Limb (tissue), 2 donors: Measurements from ENCODE around the gene FN1.
"Not testable (repeated sequence)": the region's sequence is repeated elsewhere in the genome, so short reads cannot be mapped to it uniquely, and the experiment has no call there.

ENCODE experiments used
- DNase-seq, 2 donors: peaks; one replicate each; pipeline ENCODE4 v3.0.0-alpha.2; 2016; ENCODE audit errors: extremely low spot score in 2 of 2

The FN1 gene

DNA sequence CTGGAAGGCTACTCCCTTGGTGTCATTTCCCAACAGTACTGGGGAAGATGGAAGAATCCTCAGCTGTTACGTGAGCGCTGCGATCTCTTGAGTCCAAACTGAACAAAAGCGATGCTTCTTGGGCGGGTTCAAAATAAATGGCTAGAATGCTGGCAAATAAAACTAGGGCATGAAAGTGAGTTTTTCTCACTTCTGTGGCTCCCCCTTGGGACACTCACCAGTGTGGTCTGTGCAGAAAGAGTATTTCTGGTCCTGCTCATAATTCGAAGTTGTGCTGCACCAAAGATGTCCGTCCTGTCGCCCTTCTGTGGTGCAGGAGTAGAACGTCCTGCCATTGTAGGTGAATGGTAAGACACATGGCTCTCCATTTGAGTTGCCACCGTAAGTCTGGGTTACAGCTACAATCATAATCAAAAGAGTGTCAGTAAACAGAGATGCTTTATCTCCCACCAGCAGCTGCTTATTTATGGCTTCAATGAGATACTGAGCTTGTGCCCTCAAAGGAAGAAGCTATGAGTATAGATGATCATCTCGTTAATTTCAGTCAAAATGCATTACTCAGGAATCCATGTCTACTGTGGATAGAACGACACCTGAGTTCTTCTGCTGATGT is 11.8 kb downstream of the FN1 start:
- no peak for DNase-seq

DNA sequence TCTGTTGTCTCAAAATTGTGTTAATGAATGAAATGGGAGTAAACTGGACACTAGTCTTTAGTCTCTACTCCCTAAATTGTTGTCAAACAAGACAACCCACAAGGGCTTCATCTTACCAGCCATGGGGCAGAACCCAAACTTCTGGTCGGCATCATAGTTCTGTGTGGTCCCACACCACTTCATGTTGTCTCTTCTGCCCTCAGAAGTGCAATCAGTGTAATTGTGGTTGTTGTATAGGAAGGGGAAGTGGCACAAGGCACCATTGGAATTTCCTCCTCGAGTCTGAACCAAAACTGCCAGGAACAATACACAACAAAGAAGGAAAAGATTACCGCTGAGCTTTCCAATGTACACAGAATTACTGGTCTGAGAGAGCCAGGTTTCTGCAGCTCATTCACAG is 12.6 kb downstream of the FN1 start:
- DNase-seq, result no peak

DNA sequence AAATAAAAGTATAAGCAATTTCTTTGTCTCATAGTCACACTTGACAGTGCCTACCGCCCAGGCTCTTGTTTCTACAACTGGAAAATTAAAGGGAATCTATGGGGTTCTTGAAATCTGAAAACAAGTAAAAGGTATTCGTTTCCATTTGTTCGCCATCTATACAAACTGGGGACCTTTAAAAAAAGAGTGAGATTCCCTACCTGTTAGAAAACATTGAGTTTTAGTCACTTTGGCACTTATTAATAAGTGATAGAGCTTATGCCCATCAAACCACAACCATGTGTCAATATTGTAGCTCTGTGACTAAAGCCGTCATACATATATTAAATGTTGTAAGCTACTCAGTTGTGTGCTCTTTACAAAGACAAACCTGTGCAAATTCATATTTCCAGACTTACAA is 13.2 kb downstream of the FN1 start:
- DNase-seq, result no peak

DNA sequence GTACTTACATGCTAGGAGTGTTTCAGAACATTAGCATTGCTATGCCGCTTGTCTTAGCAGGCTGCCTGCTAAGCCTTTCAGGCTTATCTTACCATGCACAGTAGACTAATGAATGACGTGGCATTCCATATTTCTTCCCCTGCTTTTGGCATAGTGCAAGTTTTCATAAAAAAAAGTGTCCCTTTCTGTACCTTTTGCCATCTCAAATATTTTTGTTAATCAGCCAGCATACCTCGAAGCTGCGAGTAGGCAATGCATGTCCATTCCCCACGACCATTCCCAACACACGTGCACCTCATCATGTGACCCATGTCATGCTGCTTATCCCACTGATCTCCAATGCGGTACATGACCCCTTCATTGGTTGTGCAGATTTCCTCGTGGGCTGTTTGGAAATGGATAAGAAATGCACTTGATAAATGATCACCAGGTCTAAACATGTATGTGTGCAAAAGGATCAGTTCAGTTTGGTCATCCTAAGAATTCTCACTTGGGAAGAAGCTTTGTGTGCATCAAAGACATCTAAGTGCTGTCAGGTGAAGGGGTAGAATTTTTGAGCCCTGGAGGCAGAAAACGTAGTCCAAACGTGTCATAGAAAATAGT is 13.9 kb downstream of the FN1 start:
- DNase-seq, result no peak

DNA sequence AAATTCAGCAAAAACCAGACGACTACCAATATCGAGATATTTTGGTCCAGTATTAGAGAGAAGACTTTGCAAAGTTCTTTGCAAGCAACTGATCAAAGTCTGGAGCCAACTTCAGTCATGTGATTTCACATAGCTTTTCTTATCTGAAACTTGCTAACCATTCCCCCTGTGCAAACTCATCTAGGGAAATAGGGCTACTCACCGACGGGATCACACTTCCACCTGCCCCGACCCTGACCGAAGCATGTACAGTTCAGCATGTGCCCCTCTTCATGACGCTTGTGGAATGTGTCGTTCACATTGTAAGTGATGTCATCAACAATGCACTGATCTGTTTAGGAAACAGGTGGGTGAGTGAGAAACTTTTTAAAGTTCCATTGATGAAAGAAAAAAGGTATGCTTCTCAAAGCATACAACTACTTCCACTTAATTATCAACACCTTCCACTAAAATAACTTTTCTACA is 15.4 kb downstream of the FN1 start:
- DNase-seq, result no peak

DNA sequence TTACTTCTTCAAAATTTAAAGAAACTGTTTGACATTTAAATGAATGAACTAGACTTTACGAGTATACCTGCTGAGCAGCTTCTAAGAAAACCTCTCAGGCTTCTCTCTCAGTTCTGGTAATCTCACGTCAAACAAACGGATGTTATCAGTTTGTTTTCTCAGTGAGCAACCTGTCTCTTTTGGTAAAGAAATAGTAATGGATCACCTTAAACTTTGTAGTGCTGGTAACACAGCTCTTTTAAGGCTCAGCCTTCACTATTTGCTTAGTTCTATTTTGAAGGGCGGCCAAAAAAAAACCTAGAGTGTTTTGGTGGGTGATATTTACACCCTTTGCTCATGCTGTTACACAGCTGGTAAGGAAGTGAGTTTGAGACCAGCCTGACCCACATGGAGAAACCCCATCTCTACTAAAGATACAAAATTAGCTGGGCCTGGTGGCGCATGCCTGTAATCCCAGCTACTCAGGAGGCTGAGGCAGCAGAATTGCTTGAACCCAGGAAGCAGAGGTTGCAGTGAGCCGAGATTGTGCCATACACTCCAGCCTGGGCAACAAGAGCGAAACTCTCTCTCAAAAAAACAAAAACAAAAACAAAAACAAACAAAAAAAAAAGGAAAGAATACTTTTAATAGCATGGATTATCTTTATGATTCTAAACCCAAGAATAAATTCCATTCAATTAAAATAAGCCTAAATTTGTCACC is 15.9 kb downstream of the FN1 start:
- no peak for DNase-seq

DNA sequence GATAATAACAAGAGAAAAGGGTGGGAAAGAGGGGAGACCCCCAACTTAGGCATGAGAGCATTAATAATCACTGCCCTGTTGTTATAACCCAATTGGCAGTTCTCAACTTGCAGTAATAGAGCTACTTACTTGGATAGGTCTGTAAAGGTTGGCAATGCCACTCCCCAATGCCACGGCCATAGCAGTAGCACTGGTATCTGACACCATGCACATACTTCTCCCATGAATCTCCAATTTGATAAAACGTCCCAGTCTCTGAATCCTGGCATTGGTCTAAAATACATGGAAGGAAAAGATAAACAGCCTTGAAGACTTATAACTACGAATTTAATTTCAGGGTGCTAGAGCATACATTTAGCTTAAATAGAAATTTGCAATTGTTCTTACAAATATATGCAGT is 16.8 kb downstream of the FN1 start:
- no peak for DNase-seq

DNA sequence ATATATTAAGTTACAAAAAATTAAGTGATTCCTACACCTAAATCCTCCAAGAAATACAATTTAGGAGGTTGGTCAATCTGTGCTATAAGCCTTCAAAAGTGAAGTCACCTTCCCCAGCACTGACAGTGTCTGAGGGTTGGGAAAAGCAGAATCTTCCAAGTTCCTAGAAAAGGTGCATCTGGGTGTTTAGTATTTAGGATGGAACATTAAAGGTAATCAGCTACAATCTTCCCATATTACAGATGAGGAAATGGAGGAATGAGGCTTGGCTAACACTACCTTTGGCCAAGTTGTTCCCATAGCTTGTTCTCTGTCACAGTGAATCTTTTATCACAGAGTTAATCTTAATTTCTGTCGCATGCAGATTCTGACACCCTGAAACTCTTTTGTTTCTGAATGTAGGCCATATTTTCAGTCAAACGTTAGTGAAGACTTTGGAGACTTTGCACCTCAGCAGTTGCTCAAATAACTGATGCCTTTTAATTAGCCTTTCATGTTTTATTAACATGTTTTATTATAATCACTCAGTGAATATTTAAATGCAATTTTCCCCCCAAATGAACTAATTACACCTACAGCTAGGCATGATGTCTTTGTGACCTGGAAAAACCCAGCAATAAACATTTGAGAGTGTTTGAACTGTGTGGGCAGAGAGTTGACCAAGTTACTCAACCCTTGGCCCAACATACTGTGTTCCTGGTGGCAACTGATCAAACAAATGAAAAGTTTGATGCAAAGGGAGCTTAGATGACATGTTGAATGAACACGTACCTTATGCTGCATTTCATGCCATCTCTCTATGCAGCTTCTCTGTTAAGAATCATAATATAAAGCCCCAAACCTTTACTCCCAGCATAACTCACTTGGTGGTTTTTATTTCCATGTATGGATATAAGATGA is 17.6 kb downstream of the FN1 start:
- DNase-seq, result no peak

DNA sequence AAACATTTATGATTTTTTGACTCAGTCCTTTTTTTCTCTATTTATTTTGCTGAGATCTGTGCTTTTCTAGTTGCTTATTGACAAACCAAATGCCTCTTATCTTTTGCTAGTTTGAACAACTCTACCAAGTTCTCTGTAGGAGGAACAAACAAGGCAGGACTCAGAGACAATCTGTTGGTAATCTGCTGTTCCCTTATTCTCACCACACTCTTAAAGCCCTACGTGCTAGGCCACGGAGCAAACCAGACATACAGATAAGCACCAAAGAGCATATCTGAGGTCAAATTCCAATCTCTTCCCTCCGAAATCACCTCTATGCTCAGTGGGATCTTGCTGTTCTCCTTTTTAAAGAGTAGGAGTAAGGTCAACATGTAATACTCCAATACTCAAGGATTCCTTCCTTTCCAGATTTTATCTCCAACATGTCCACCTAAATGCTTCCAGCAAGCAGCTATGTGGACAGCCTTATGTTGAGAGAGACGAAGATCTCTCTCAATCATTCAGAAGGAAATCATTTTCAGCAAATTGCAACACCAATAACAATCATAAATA is 18.4 kb downstream of the FN1 start:
- no peak for DNase-seq

DNA sequence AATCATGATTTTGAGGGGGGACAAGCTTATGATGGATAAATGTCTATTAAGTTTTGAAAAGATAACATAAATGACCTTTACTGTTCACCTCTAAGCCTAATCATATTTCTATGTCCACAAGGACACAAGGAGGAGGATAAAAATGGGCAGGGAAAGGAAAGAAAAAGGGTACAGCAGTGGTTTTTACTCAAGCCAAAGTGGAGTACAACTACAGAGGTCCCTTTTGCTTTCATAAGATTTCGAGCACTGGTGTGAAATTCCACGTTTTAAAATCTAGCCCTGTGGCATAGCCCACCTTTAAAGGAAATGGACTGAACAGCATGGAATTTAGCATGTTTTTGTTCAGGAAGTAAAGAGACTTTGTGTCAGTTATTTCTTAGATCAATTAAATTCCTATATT is 19.2 kb downstream of the FN1 start:
- no peak for DNase-seq

DNA sequence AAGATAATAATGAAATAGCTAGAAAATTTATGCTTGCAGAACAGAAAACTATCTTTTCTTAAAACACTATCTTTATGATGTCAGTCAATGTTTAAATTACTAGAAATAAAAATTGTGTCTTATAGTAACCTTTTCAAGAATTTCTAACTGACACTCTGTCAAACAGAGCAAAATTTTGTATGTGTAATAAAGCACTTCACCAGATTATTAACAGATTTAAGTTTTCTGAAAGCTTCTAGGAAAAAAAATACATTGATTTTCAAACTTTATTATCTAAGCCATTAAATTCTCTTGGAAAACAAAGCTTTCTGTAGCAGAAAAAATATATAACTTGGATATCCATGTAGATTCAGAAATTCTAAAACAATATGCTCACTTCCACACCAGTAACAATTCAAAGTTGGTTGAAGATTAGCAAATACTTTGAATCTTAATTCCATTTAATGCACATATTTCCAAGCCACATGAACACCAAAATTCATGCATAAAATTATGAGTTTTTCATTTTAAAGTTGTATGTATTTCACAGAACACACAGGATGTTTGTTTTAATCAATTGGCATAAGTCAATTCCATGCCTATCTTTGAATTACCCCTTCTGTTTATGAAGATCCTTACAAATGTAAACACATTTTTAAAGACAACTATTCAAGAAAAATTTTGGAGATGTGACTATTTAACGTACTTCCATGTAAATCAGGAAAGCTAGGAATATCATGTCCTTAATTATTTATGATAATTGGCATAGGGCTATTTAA is 19.9 kb downstream of the FN1 start:
- no peak for DNase-seq

DNA sequence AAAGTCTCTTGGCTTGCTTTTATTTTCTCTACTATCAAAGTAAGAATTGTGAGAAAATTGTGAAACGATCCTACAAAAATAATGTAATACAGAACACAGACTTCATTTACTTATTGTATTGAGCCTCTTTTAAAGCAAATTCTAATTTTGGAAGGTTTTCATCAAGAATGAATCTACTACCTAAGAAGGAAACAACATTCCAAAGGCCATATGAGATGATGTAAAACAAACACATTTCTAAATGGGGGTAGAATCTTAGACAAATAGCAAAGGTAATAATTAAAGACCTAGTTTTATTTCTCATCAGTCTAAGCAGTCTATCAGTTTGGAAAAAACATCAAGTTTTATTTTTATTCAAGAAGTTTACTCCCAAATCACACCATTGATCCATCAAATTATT is 20.6 kb downstream of the FN1 start:
- no peak for DNase-seq

DNA sequence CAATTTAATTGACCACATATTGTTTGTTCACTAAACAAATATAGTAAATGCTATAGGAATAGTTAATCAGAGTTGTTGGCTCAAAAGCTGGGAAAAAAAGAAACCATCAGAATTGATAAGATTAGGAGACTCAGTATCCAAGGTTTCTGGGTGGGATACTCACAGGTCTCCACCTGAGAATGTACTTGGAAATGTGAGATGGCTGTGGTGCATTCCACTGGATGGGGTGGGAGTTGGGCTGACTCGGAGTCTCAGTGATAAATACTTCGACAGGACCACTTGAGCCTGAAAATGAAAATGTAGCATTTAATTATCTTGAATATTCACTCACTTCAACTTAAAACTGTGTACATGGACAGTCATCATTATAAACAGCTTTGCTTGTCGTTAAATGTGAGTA is 21.2 kb downstream of the FN1 start:
- DNase-seq, result no peak

DNA sequence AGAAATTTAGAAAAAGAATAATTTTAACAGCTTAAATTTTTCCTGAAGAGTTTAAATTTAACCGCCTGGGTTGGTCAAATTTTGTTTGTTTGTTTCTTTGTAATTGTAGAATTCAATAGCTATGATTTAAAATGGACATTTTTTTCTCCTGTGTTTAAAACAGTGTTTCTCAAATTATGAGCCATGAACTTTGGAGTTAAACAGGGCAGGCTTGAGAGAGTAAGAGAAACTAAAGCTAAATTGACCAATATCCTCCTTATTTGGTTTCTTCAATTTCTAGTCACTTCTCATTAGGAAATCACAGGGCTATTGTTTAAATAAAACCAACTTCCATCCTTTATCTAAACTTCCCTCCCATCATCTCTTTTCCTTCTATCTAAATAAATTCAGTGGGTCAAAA is 21.9 kb downstream of the FN1 start:
- DNase-seq, result no peak

DNA sequence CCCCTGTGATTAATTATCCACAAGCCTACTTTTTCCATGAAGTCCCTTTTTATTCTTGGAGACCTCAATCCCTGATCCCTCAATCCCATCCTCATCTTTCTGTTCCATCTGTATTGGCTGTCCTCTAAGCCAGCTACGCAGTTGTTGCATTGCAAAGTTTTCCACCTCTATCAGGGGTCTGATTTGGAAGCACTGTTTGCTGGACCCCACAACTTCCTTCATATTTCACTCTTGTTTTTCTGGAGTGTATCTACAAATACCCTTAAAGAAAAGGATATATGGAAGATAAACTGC is 22.4 kb downstream of the FN1 start:
- no peak for DNase-seq

DNA sequence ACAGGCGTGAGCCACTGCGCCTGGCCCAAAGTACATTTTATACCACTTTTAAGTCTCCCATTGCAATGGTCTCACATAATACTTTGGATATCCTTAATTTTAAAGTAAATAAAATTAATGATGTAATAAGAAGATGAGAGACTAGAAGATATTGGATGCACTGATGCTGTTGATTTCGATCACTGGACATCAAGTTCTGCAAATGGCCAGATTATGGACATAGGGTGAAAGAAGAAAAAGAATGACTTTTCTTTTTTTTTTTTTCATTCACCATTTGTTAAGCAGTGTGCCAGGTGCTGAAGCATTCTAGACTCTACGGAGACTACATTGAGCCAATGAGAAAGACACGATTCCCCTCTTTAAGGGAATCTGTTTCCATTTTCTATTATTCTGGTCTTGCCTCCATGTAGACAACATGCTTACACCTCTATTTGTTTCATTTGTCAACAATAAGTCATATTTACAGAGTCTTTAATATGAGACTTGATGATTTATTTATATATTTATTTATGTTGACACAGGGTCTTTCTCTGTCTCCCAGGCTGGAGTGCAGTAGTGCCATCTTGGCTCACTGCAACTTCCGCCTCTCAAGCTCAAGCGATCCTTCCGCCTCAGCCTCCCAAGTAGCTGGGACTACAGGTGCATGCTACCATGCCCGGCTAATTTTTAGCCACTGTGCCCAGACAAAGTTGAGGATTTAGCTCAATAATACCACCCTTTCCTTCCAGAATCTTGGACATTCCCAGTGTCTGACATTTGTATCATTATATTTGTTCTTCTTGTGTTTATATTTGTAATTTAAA is 23.7 kb downstream of the FN1 start:
- no peak for DNase-seq

DNA sequence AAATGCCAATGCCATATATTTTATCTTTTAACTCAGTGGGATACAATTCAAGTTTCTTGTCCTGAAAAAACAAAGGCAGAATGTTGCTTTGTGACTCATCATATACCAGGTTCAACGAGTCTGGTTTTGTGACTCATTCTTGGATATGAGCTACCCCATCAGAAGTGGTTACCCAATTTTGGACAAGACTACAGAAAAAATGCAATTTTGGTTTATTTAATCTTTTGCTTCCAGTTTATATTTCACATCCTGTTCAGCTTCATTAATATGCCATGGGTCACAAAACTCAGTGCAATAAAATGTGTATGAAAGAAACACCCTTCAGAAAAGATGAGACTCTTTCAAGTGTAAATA is 25.0 kb downstream of the FN1 start:
- no peak for DNase-seq

DNA sequence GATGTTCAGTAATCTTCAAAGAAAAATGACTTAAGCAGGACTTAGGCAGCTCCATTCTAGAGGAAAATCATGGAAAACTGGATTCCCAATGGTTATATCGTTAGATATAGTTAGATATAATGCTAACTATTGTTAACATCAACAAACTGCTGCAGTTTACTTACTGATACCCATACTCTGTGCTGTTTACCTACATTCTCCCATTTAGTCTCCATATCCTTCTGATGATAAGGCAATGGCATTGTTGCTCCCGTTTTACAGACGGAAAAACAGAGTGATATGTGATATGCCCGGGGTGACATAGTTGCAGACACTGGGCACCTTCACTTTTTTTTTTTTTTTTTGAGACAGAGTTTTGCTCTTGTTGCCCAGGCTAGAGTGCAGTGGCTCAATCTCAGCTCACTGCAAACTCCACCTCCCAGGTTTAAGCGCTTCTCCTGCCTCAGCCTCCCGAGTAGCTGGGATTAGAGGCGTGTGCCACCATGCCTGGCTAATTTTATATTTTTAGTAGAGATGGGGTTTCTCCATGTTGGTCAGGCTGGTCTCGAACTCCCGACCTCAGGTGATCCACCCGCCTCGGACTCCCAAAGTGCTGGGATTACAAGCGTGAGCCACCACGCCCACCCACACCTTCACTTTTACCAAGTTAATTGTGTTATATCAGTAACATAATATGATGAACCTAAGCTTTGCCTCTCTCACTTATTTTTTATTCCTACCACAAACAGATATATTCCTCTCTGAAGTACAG is 25.5 kb downstream of the FN1 start:
- DNase-seq, result not testable (repeated sequence)

DNA sequence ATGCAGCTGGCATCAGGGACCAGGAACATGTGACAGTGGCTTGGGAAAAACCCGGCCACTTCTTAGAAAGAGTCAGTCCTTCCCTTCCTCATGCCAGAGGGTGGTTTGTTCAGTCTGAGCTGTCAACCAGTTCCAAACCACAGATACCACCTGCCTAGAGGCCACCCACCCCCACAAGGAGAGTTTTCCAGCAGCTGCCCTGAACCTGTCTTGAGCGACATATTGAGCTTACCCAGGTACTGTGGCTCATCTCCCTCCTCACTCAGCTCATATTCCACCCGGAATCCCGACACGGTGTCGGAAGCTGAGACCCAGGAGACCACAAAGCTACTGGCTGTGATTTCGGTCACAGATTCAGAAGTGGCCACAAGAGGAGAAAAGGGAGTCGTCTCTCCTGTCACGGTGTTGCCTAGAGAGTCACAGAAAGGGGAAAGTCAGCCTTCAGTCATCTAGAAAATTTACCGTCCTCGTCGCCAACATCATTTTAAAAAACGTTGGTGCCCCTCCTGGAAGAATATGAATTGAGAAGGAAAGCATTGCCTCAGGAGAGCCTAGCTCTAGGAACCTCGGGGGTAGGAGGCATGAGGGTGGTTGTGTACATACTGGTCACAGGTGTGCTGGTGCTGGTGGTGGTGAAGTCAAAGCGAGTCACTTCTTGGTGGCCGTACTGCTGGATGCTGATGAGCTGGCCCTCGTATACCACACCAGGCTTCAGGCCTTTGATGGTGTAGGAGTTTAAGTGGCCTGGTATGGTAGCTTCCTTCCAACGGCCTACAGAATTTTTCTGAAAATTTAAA is 26.3 kb downstream of the FN1 start:
- no peak for DNase-seq
